Osteoblast (primary cell): ENCODE measurements around the gene UNC5C. TPM values are rescaled to one million over a fixed set of nuclear protein-coding genes. Genes with fewer than 3 reads are reported as not detected.

Experiments
- DNase-seq: peaks from one replicate; pipeline ENCODE4 v3.0.0; 2011; ENCODE audit warnings: low spot score, mixed read lengths; ENCODE audit not compliant: insufficient read length; ENCODE audit errors: missing footprints
- H2AFZ ChIP-seq: 2 replicates; pipeline ENCODE4 v1.6.0; 2011; ENCODE audit warnings: mild to moderate bottlenecking, low read length
- H3K27ac ChIP-seq: 2 replicates; pipeline ENCODE4 v1.5.1; 2011; ENCODE audit warnings: mild to moderate bottlenecking, low read depth, low read length, moderate library complexity
- H3K27me3 ChIP-seq: 2 replicates; pipeline ENCODE4 v1.6.0; 2012; ENCODE audit warnings: mild to moderate bottlenecking, control low read depth, inconsistent platforms, low read length, moderate library complexity; ENCODE audit not compliant: insufficient read depth
- H3K36me3 ChIP-seq: 2 replicates; pipeline ENCODE4 v1.5.1; 2011; ENCODE audit warnings: mild to moderate bottlenecking, low read length, control low read depth, moderate library complexity; ENCODE audit not compliant: insufficient read depth
- H3K4me1 ChIP-seq: 2 replicates; pipeline ENCODE4 v1.5.1; 2011; ENCODE audit warnings: mild to moderate bottlenecking, low read length, control low read depth, moderate library complexity; ENCODE audit not compliant: insufficient read depth
- H3K4me2 ChIP-seq: 2 replicates; pipeline ENCODE4 v1.6.0; 2011; ENCODE audit warnings: mild to moderate bottlenecking, low read length; ENCODE audit not compliant: insufficient read depth
- H3K4me3 ChIP-seq: fragments of 200-600 bp; sonication (generic); 3 replicates; pipeline ENCODE4 v1.5.1; 2012; ENCODE audit warnings: mild to moderate bottlenecking, low read length, inconsistent platforms; ENCODE audit not compliant: insufficient read depth
- H3K79me2 ChIP-seq: 2 replicates; pipeline ENCODE4 v1.6.0; 2012; ENCODE audit warnings: mild to moderate bottlenecking, low read length, control low read depth, inconsistent platforms; ENCODE audit not compliant: insufficient read depth
- H3K9me3 ChIP-seq: 2 replicates; pipeline ENCODE4 v1.5.1; 2011; ENCODE audit warnings: low read depth, low read length, control low read depth
- H4K20me1 ChIP-seq: 2 replicates; pipeline ENCODE4 v1.6.0; 2012; ENCODE audit warnings: mild to moderate bottlenecking, low read length, control low read depth; ENCODE audit not compliant: insufficient read depth
- CTCF ChIP-seq: IDR thresholded peaks from 2 replicates; pipeline ENCODE4 v1.5.1; 2011; ENCODE audit warnings: mild to moderate bottlenecking, low read depth, low read length, moderate library complexity; ENCODE audit errors: extremely low read depth
- total RNA-seq: library from RNA; depleted of rRNA; stranded (reverse); fragments of >200 nt; gene quantifications from 2 replicates; pipeline ENCODE4 v1.2.3, GENCODE V29; 2012

Gene UNC5C
- total RNA-seq, 1 donor, result 9.0 TPM

- Histone ChIP-seq H3K27me3 (no peaks in the 10 kb centered on the region), H3K27ac (no peak overlapping the region), H3K4me2 (no peak overlapping the region), H3K4me3 (no peak overlapping the region), H3K9me3 (no peaks in the 10 kb centered on the region), H3K36me3 (no peaks in the 10 kb centered on the region), H3K4me1 (no peaks in the 10 kb centered on the region), H3K79me2 (no peaks in the 10 kb centered on the region), H2AFZ (no peak overlapping the region), H4K20me1 (no peaks in the 10 kb centered on the region)
- DNase-seq, result no peak
- no peak for TF ChIP-seq CTCF
These were observed 364.9 kb downstream of the UNC5C start for GRCh38 chr4:95183656-95184408.

GRCh38 chr4:95181996-95182306 lies 366.8 kb downstream of the UNC5C start:
- no peaks in the 10 kb centered on the region for H3K9me3 ChIP-seq
- no peak overlapping the region for H2AFZ ChIP-seq
- H4K20me1 ChIP-seq, result no peaks in the 10 kb centered on the region
- no peaks in the 10 kb centered on the region for H3K4me1 ChIP-seq
- H3K79me2 ChIP-seq, result no peaks in the 10 kb centered on the region
- no peak overlapping the region for H3K4me2 ChIP-seq
- H3K27ac ChIP-seq, result no peak overlapping the region
- no peak overlapping the region for H3K4me3 ChIP-seq
- DNase-seq, result no peak
- TF ChIP-seq CTCF, result no peak
- H3K36me3 ChIP-seq, result no peaks in the 10 kb centered on the region
- no peaks in the 10 kb centered on the region for H3K27me3 ChIP-seq

- DNase-seq, result no peak
- Histone ChIP-seq H3K79me2 (no peaks in the 10 kb centered on the region), H4K20me1 (no peaks in the 10 kb centered on the region), H3K4me2 (no peak overlapping the region), H3K4me1 (no peaks in the 10 kb centered on the region), H3K9me3 (no peaks in the 10 kb centered on the region), H3K36me3 (no peaks in the 10 kb centered on the region), H3K4me3 (no peak overlapping the region), H2AFZ (no peak overlapping the region), H3K27ac (no peak overlapping the region), H3K27me3 (no peaks in the 10 kb centered on the region)
- no peak for TF ChIP-seq CTCF
These were observed 367.4 kb downstream of the UNC5C start for GRCh38 chr4:95181243-95181995.

- H3K9me3 ChIP-seq, result no peaks in the 10 kb centered on the region
- H2AFZ ChIP-seq, result no peak overlapping the region
- H3K4me1 ChIP-seq, result no peaks in the 10 kb centered on the region
- H3K4me3 ChIP-seq, result no peak overlapping the region
- no peaks in the 10 kb centered on the region for H4K20me1 ChIP-seq
- no peak overlapping the region for H3K4me2 ChIP-seq
- H3K79me2 ChIP-seq, result no peaks in the 10 kb centered on the region
- H3K27ac ChIP-seq, result no peak overlapping the region
- no peaks in the 10 kb centered on the region for H3K27me3 ChIP-seq
- no peak for DNase-seq
- TF ChIP-seq CTCF, result no peak
- H3K36me3 ChIP-seq, result no peaks in the 10 kb centered on the region
These were observed 368.1 kb downstream of the UNC5C start for GRCh38 chr4:95180531-95181242.
